ENCODE measurements around the gene ZNF700.
"Not testable (repeated sequence)": the region's sequence is repeated elsewhere in the genome, so short reads cannot be mapped to it uniquely, and the experiment has no call there.

- not testable (repeated sequence) for TF ChIP-seq POLR2A, CTCF (IDR thresholded peaks at IDR 0.05)
Observed at GRCh38 chr19:11925651-11926187, 812 bp downstream of the ZNF700 start.
